ENCODE results near the gene ATPAF1.
A peak's percentile ranks its signal among the peaks of the same experiment; 100 is the strongest.
"Not testable (repeated sequence)": the region's sequence is repeated elsewhere in the genome, so short reads cannot be mapped to it uniquely, and the experiment has no call there.

ATPAF1 gene, protein sequence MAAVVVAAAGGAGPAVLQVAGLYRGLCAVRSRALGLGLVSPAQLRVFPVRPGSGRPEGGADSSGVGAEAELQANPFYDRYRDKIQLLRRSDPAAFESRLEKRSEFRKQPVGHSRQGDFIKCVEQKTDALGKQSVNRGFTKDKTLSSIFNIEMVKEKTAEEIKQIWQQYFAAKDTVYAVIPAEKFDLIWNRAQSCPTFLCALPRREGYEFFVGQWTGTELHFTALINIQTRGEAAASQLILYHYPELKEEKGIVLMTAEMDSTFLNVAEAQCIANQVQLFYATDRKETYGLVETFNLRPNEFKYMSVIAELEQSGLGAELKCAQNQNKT

GRCh38 chr1:46667782-46668760 is at the start of gene ATPAF1:
Gene ATPAF1, minus strand, starts transcription at chr1:46668364. Its CDS starts 42 bp downstream, at chr1:46668322.
- Histone ChIP-seq H3K4me1 (ENCODE audit: control insufficient read depth, insufficient read depth, low read length, unreplicated experiment) (peaks cover 11% of the 10 kb centered on the region), H3K79me2 (ENCODE audit: control insufficient read depth, insufficient read depth, low read length, unreplicated experiment) (peaks cover 14% of the 10 kb centered on the region), H2AFZ (ENCODE audit: low read length, unreplicated experiment) (peak within 1 kb of the TSS; percentile 93), H3K4me3 (ENCODE audit: low read depth, low read length) (peak within 1 kb of the TSS; percentile 88), H3K27me3 (ENCODE audit: insufficient read depth, low read length) (no peaks in the 10 kb centered on the region), H3K27ac (ENCODE audit: low read depth, low read length) (no peak within 1 kb of the TSS), H3K36me3 (ENCODE audit: insufficient read depth, low read length) (peaks cover 5% of the 10 kb centered on the region)

DNA sequence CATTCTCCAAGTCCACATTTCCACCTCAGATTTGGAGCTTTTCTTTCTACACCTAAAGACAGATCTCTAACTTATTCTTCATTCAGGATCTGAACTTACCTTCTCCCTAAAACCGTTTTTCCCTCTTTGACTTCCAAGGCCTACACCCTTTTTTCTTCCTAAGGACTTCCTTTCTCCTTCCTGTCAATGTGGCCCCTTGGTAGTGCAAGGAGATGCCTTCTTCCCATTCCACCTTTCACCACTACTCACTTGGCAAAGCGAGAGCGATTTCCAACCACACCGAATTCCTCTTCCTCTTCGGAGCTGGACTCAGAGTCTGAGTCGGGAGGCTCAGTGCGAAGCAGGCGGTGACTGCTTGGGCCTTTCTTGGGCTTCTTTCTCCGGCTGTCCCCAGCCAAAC is 49.5 kb upstream of the ATPAF1 start:
- H3K79me2 ChIP-seq (ENCODE audit: control insufficient read depth, insufficient read depth, low read length, unreplicated experiment): peaks cover 26% of the 10 kb centered on the region
- no peak overlapping the region for H3K27ac ChIP-seq (ENCODE audit: low read depth, low read length)
- H3K4me1 ChIP-seq (ENCODE audit: control insufficient read depth, insufficient read depth, low read length, unreplicated experiment): peaks cover 22% of the 10 kb centered on the region

GRCh38 chr1:46714976-46715375 is 46.8 kb upstream of the ATPAF1 start:
- Histone ChIP-seq H3K79me2 (ENCODE audit: control insufficient read depth, insufficient read depth, low read length, unreplicated experiment) (peaks cover 26% of the 10 kb centered on the region), H3K4me3 (ENCODE audit: low read depth, low read length) (no peak overlapping the region), H3K27me3 (ENCODE audit: insufficient read depth, low read length) (no peaks in the 10 kb centered on the region), H3K27ac (ENCODE audit: low read depth, low read length) (no peak overlapping the region), H3K4me1 (ENCODE audit: control insufficient read depth, insufficient read depth, low read length, unreplicated experiment) (peaks cover 22% of the 10 kb centered on the region), H3K36me3 (ENCODE audit: insufficient read depth, low read length) (peaks cover 13% of the 10 kb centered on the region), H2AFZ (ENCODE audit: low read length, unreplicated experiment) (no peak overlapping the region)

More for the DNA sequence above, 49.5 kb upstream of the ATPAF1 start:
- Histone ChIP-seq H3K36me3 (ENCODE audit: insufficient read depth, low read length) (peaks cover 11% of the 10 kb centered on the region), H3K27me3 (ENCODE audit: insufficient read depth, low read length) (no peaks in the 10 kb centered on the region), H2AFZ (ENCODE audit: low read length, unreplicated experiment) (no peak overlapping the region), H3K4me3 (ENCODE audit: low read depth, low read length) (peak overlapping the region; percentile 85)

DNA sequence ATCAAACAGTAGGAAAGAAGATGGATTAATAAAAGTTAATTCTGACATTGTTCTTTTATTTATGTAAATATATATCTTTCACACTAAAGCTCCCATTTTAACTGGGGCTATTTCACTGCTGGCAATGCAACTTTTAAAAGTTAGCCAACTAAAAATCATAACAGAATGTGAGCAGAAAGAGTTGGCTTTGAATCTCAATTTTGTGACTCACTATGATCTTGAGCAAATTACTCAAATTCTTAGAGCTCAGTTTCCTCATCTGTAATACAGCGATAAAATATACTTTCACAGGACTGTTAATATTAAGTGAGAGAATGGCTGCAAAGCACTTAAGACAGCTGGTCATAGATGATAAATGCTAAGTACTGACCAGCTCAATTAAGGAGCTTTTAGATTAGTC is 40.0 kb upstream of the ATPAF1 start:
- H2AFZ ChIP-seq (ENCODE audit: low read length, unreplicated experiment): no peak overlapping the region
- no peak overlapping the region for H3K4me3 ChIP-seq (ENCODE audit: low read depth, low read length)
- peaks cover 38% of the 10 kb centered on the region for H3K36me3 ChIP-seq (ENCODE audit: insufficient read depth, low read length)
- H3K79me2 ChIP-seq (ENCODE audit: control insufficient read depth, insufficient read depth, low read length, unreplicated experiment): peaks cover 2% of the 10 kb centered on the region
- no peaks in the 10 kb centered on the region for H3K4me1 ChIP-seq (ENCODE audit: control insufficient read depth, insufficient read depth, low read length, unreplicated experiment)
- no peaks in the 10 kb centered on the region for H3K27me3 ChIP-seq (ENCODE audit: insufficient read depth, low read length)
- no peak overlapping the region for H3K27ac ChIP-seq (ENCODE audit: low read depth, low read length)

DNA sequence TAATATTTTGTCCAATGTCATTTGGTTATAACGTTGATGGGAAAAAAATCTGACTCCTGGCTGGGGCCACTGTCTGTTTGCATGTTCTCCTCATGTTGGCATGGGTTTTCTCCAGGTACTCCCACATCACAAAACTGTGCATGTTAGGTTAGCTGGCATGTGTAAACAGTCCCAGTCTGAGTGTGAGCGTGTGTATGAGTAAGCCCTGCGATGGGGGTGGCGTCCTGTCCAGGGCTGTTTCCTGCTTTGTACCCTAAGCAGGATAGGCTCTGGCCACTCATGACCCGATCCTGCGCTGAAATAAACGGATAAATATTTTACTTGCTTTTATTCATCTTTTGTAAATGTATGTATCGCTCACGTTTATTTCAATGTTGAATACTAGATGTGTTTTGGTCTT is 37.2 kb upstream of the ATPAF1 start:
- H3K27me3 ChIP-seq (ENCODE audit: insufficient read depth, low read length): no peaks in the 10 kb centered on the region
- no peak overlapping the region for H2AFZ ChIP-seq (ENCODE audit: low read length, unreplicated experiment)
- H3K79me2 ChIP-seq (ENCODE audit: control insufficient read depth, insufficient read depth, low read length, unreplicated experiment): no peaks in the 10 kb centered on the region
- no peak overlapping the region for H3K4me3 ChIP-seq (ENCODE audit: low read depth, low read length)
- peaks cover 34% of the 10 kb centered on the region; the same call in 1 of the 2 replicates for H3K36me3 ChIP-seq (ENCODE audit: insufficient read depth, low read length)
- no peaks in the 10 kb centered on the region for H3K4me1 ChIP-seq (ENCODE audit: control insufficient read depth, insufficient read depth, low read length, unreplicated experiment)
- H3K27ac ChIP-seq (ENCODE audit: low read depth, low read length): no peak overlapping the region

- H3K36me3 ChIP-seq (ENCODE audit: insufficient read depth, low read length): peaks cover 30% of the 10 kb centered on the region; the same call in 1 of the 2 replicates
- H3K4me1 ChIP-seq (ENCODE audit: control insufficient read depth, insufficient read depth, low read length, unreplicated experiment): no peaks in the 10 kb centered on the region
- no peak overlapping the region for H2AFZ ChIP-seq (ENCODE audit: low read length, unreplicated experiment)
- no peak overlapping the region for H3K27ac ChIP-seq (ENCODE audit: low read depth, low read length)
- H3K27me3 ChIP-seq (ENCODE audit: insufficient read depth, low read length): no peaks in the 10 kb centered on the region
- H3K4me3 ChIP-seq (ENCODE audit: low read depth, low read length): no peak overlapping the region
- no peaks in the 10 kb centered on the region for H3K79me2 ChIP-seq (ENCODE audit: control insufficient read depth, insufficient read depth, low read length, unreplicated experiment)
Observed at GRCh38 chr1:46703927-46704641, 35.9 kb upstream of the ATPAF1 start.

DNA sequence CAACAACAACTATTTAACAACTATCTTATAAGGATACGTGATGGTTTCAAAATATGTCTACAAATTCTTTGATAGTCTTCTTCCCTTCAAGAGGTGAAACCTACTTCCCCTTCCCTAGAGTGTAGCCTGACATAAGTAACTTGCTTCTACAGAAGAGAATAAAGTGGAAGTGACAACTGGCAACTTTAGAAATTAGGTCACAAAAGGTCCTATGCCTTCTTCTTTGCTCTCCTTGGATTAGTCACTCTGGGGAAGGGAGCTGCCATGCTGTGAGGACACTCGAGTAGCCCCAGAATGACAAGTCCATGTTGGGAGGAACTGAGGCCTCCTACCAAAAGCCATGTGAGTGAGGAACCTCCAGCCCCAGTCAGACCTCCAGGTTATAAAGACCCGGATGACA is 31.5 kb upstream of the ATPAF1 start:
- no peaks in the 10 kb centered on the region for H3K27me3 ChIP-seq (ENCODE audit: insufficient read depth, low read length)
- no peaks in the 10 kb centered on the region for H3K79me2 ChIP-seq (ENCODE audit: control insufficient read depth, insufficient read depth, low read length, unreplicated experiment)
- H3K27ac ChIP-seq (ENCODE audit: low read depth, low read length): no peak overlapping the region
- H3K4me3 ChIP-seq (ENCODE audit: low read depth, low read length): no peak overlapping the region
- no peak overlapping the region for H2AFZ ChIP-seq (ENCODE audit: low read length, unreplicated experiment)
- no peaks in the 10 kb centered on the region for H3K4me1 ChIP-seq (ENCODE audit: control insufficient read depth, insufficient read depth, low read length, unreplicated experiment)
- peaks cover 19% of the 10 kb centered on the region for H3K36me3 ChIP-seq (ENCODE audit: insufficient read depth, low read length)

- no peaks in the 10 kb centered on the region for H3K27me3 ChIP-seq (ENCODE audit: insufficient read depth, low read length)
- H3K27ac ChIP-seq (ENCODE audit: low read depth, low read length): no peak overlapping the region
- H2AFZ ChIP-seq (ENCODE audit: low read length, unreplicated experiment): no peak overlapping the region
- H3K4me1 ChIP-seq (ENCODE audit: control insufficient read depth, insufficient read depth, low read length, unreplicated experiment): no peaks in the 10 kb centered on the region
- H3K36me3 ChIP-seq (ENCODE audit: insufficient read depth, low read length): peaks cover 19% of the 10 kb centered on the region
- H3K79me2 ChIP-seq (ENCODE audit: control insufficient read depth, insufficient read depth, low read length, unreplicated experiment): no peaks in the 10 kb centered on the region
- no peak overlapping the region for H3K4me3 ChIP-seq (ENCODE audit: low read depth, low read length)
Observed at GRCh38 chr1:46697053-46697452, 28.9 kb upstream of the ATPAF1 start.

- H3K79me2 ChIP-seq (ENCODE audit: control insufficient read depth, insufficient read depth, low read length, unreplicated experiment); H3K27ac ChIP-seq (ENCODE audit: low read depth, low read length); H2AFZ ChIP-seq (ENCODE audit: low read length, unreplicated experiment); H3K4me1 ChIP-seq (ENCODE audit: control insufficient read depth, insufficient read depth, low read length, unreplicated experiment); H3K4me3 ChIP-seq (ENCODE audit: low read depth, low read length); H3K27me3 ChIP-seq (ENCODE audit: insufficient read depth, low read length): not testable (repeated sequence)
- H3K36me3 ChIP-seq (ENCODE audit: insufficient read depth, low read length): peaks cover 19% of the 10 kb centered on the region
Observed at GRCh38 chr1:46694676-46695075, 26.5 kb upstream of the ATPAF1 start.
